ENCODE measurements around the gene HILPDA. TPM values are rescaled to one million over a fixed set of nuclear protein-coding genes. Genes with fewer than 3 reads are reported as not detected.

Gene HILPDA
- total and polyA plus RNA-seq, 9 of the 15 experiments (the other 6 are each of a cell fraction or from before 2014, with no cell fraction given), result 8.3 to 71.8 (median 23.5) TPM

GRCh38 chr7:128408709-128409595, 46.7 kb upstream of the HILPDA start (continued):
- peak; percentile 62 for TF ChIP-seq MGA (IDR thresholded peaks at IDR 0.05)
- no peak for TF ChIP-seq TCF15 (CRISPR knock-in tag; IDR thresholded peaks at IDR 0.05)
- no peak for TF ChIP-seq TSHZ1 (CRISPR knock-in tag; IDR thresholded peaks at IDR 0.05)
- TF ChIP-seq GABPA (tag; conservative IDR thresholded peaks at IDR 0.05; ENCODE audit: low read depth), result peak; percentile 31; the same call in 1 of the 2 replicates
- no peak for TF ChIP-seq ZNF324 (CRISPR knock-in tag; IDR thresholded peaks at IDR 0.05)
- peak; percentile 56; the same call in 1 of the 2 replicates for TF ChIP-seq ZBTB1 (CRISPR knock-in tag; IDR thresholded peaks at IDR 0.05; ENCODE audit: borderline replicate concordance, low read depth)

Data from K562 (cell line).